B cell (primary cell): ENCODE measurements around the gene ZNF771. TPM values are rescaled to one million over a fixed set of nuclear protein-coding genes. Genes with fewer than 3 reads are reported as not detected.

ENCODE experiments used
- ATAC-seq: fragments of 200-7000 bp; cut with Tn5 transposase; one replicate; pipeline ENCODE4 v1.10.0; 2021; ENCODE audit warnings: low read depth, mild to moderate bottlenecking, moderate number of reproducible peaks, moderate library complexity
- CTCF ChIA-PET: fragments of 350-600 bp; sonication (Branson Sonifier 250); formaldehyde crosslinking; loops from one replicate; lab custom pipeline; 2021; ENCODE audit warnings: antibody characterized with exemption, inconsistent platforms; lab: Charles Lee
- POLR2A ChIA-PET: fragments of 350-600 bp; sonication (Branson Sonifier 250); formaldehyde crosslinking; loops from one replicate; lab custom pipeline; 2021; ENCODE audit warnings: antibody characterized with exemption; lab: Charles Lee
- DNase-seq: peaks from one replicate; pipeline ENCODE4 v3.0.0; 2013
- H2AFZ ChIP-seq: 2 replicates; pipeline ENCODE4 v1.6.1; 2012; ENCODE audit warnings: mild to moderate bottlenecking, low read depth, low read length; ENCODE audit not compliant: insufficient read depth, poor library complexity, severe bottlenecking
- H3K27ac ChIP-seq, 2 donors: 1 replicate in 1 of 2; 2 replicates in 1 of 2; pipeline ENCODE4 v1.5.1; 2012 to 2013; ENCODE audit warnings: low read length in 2 of 2, mild to moderate bottlenecking in 2 of 2, moderate library complexity in 1 of 2
- H3K27me3 ChIP-seq, 4 experiments: fragments of 200-600 bp in 1 of 4; sonication (generic) in 1 of 4; replicated peaks in 1 of 4; 1 replicate in 2 of 4; 2 replicates in 2 of 4; pipeline versions ENCODE4 v1.6.1 to v1.7.0; 2013 to 2016; ENCODE audit warnings: low read length in 3 of 4, mild to moderate bottlenecking in 2 of 4, mixed read lengths in 1 of 4, moderate library complexity in 1 of 4; ENCODE audit not compliant: insufficient read depth in 4 of 4, control insufficient read depth in 3 of 4; ENCODE audit errors: control extremely low read depth in 1 of 4
- H3K36me3 ChIP-seq, 2 experiments: replicated peaks in 1 of 2; 1 replicate in 1 of 2; 2 replicates in 1 of 2; pipeline versions ENCODE4 v1.6.1 to v1.7.1; 2013; ENCODE audit warnings: low read length in 1 of 2; ENCODE audit not compliant: insufficient read depth in 2 of 2, control insufficient read depth in 1 of 2; ENCODE audit errors: control extremely low read depth in 1 of 2, extremely low read depth in 1 of 2
- H3K4me1 ChIP-seq, 2 donors: fragments of 200-600 bp in 1 of 2; sonication (generic) in 1 of 2; 1 replicate in 1 of 2; 2 replicates in 1 of 2; pipeline versions ENCODE4 v1.5.1 to v1.6.1; 2013 to 2017; ENCODE audit warnings: low read length in 2 of 2; ENCODE audit not compliant: control insufficient read depth in 2 of 2, insufficient read depth in 2 of 2
- H3K4me2 ChIP-seq: replicated peaks from 2 replicates; pipeline ENCODE3; 2012; ENCODE audit warnings: mild to moderate bottlenecking, low read depth, low read length; ENCODE audit not compliant: poor library complexity, severe bottlenecking
- H3K4me3 ChIP-seq, 5 experiments: fragments of 200-600 bp in 1 of 5; sonication (generic) in 1 of 5; 1 replicate in 3 of 5; 2 replicates in 2 of 5; pipeline versions ENCODE4 v1.5.1 to v1.7.0; 2011 to 2016; ENCODE audit warnings: low read length in 4 of 5, mild to moderate bottlenecking in 4 of 5, low read depth in 2 of 5, control low read depth in 1 of 5, moderate library complexity in 1 of 5; ENCODE audit not compliant: insufficient read depth in 1 of 5; ENCODE audit errors: control extremely low read depth in 1 of 5, extremely low read depth in 1 of 5
- H3K79me2 ChIP-seq: fragments of 200-600 bp; sonication (generic); one replicate; pipeline ENCODE4 v1.6.0; 2016; ENCODE audit warnings: low read length; ENCODE audit not compliant: control insufficient read depth, insufficient read depth
- H3K9ac ChIP-seq: fragments of 200-600 bp; sonication (generic); 2 replicates; pipeline ENCODE4 v1.6.1; 2017; ENCODE audit warnings: mild to moderate bottlenecking, low read length, moderate library complexity
- H3K9me3 ChIP-seq, 3 donors: one replicate each; pipeline versions ENCODE4 v1.6.1 to v1.7.1; 2013; ENCODE audit warnings: low read length in 2 of 3; ENCODE audit not compliant: control insufficient read depth in 2 of 3, insufficient read depth in 1 of 3; ENCODE audit errors: control extremely low read depth in 1 of 3
- H4K20me1 ChIP-seq: 2 replicates; pipeline ENCODE4 v1.6.0; 2012; ENCODE audit warnings: mild to moderate bottlenecking, low read length; ENCODE audit not compliant: insufficient read depth, control insufficient read depth, poor library complexity, severe bottlenecking
- H3K27ac Mint-ChIP-seq: one replicate; pipeline ENCODE4 v1.8.0; 2021; ENCODE audit warnings: mixed read lengths
- H3K27me3 Mint-ChIP-seq: one replicate; pipeline ENCODE4 v1.8.0; 2021; ENCODE audit warnings: mixed read lengths
- H3K4me1 Mint-ChIP-seq: one replicate; pipeline ENCODE4 v1.8.0; 2021; ENCODE audit warnings: mixed read lengths
- H3K4me3 Mint-ChIP-seq: one replicate; pipeline ENCODE4 v1.8.0; 2021; ENCODE audit warnings: mixed read lengths
- H3K9me3 Mint-ChIP-seq: one replicate; pipeline ENCODE4 v1.8.0; 2022; ENCODE audit warnings: mixed read lengths; ENCODE audit not compliant: insufficient read depth
- EZH2 ChIP-seq: IDR thresholded peaks from 2 replicates; pipeline ENCODE4 v1.6.1; 2012; ENCODE audit warnings: borderline replicate concordance, low read depth, mild to moderate bottlenecking, moderate library complexity, low read length; ENCODE audit not compliant: insufficient read depth, poor library complexity, severe bottlenecking
- WGBS: methylation state at CpG from one replicate; pipeline ENCODE4 v1.1.5; 2013; ENCODE audit warnings: missing lambda C conversion rate; ENCODE audit not compliant: insufficient coverage; 5-methylcytosine and 5-hydroxymethylcytosine counted together
- intact Hi-C: fragments of 100-400 bp; cut with micrococcal nuclease; formaldehyde crosslinking; loops from one replicate; pipeline ENCODE4 v1.10.0; 2022
- polyA plus RNA-seq: library from polyadenylated mRNA; depleted of rRNA; stranded (reverse); fragments of >200 nt; gene quantifications from 2 replicates; pipeline ENCODE4 v1.2.3, GENCODE V29; 2012
- total RNA-seq, 2 donors: library from RNA; stranded (reverse); fragments of 120-200 nt in 1 of 2; gene quantifications; 1 replicate in 1 of 2; 2 replicates in 1 of 2; pipeline versions ENCODE4 v1.2.3 to v1.2.4, GENCODE V29; 2013 to 2022
- TF ChIP-seq, protein P1 (sequence below): fragments of 200-600 bp; IDR thresholded peaks from one replicate; pipeline ENCODE4 v1.8.0; 2022; ENCODE audit warnings: antibody characterized with exemption, mild to moderate bottlenecking

The ZNF771 gene
- total and polyA plus RNA-seq, 2 donors (not counting 1 experiment from before 2014, with no cell fraction given) = 4.1 to 6.6 TPM

DNA sequence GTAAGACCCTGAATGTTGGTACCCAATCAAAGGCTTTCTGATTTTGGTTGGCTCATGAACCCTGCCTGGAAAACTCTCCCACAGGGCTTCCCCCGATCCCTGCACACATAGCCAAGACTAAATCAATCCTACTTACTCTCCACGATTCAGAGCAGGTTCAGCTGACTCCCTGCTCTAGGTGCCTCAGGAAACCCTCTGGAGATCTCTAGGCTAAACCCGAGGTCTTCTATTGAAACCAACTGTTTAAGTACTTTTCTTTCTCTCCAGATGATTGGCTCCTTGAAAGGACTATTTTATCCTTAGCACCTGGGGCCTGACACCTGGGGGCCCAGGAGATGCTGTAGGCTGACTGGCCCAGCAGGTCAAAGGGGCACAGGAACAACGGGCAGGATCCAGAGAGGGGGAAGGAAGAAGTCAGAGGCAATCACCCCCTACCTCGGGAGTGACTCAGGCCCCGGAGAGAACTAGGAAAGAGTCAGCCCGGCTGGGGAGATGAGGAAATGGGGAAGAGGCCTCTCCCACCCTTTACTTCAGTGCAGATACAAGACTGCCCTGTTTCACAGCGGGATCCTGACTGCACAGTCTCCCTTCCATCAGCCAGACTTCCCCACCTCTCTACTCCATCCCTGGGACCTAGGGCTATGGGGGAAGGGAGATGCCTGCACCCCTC, 39.1 kb upstream of the ZNF771 start:
- Histone ChIP-seq H3K4me1 (peaks cover 25 to 35% of the 10 kb centered on the region in 2 donors), H3K9me3 (no peaks in the 10 kb centered on the region), H3K27me3 (no peaks in the 10 kb centered on the region), H3K4me3 (peak overlapping the region; percentile 46 to 77 (median 70)), H4K20me1 (peaks cover 50% of the 10 kb centered on the region), H2AFZ (no peak overlapping the region), H3K9ac (peak overlapping the region; percentile 74), H3K27ac (peak overlapping the region in 1 of 2 donors; percentile 65), H3K79me2 (peaks cover 61% of the 10 kb centered on the region), H3K4me2 (peak overlapping the region; percentile 93), H3K36me3 (peaks cover 0 to 21% of the 10 kb centered on the region in 2 experiments)
- Mint-ChIP-seq H3K27ac (peak overlapping the region; percentile 72), H3K4me3 (peak overlapping the region; percentile 83), H3K27me3 (no peaks in the 10 kb centered on the region), H3K4me1 (peaks cover 48% of the 10 kb centered on the region), H3K9me3 (no peaks in the 10 kb centered on the region)
- POLR2A ChIA-PET = interaction anchor here (1.3 kb wide), 1 partner anchor 12 kb away, joined by 4 read pairs; no protein-coding TSS in a partner anchor
- peak; percentile 17 for DNase-seq
- ATAC-seq = no peak
- 29% methylated on average over 4 of the region's 8 CpGs for WGBS
- intact Hi-C loops = no loop called here
- no peak for TF ChIP-seq EZH2
- TF ChIP-seq, protein P1, sequence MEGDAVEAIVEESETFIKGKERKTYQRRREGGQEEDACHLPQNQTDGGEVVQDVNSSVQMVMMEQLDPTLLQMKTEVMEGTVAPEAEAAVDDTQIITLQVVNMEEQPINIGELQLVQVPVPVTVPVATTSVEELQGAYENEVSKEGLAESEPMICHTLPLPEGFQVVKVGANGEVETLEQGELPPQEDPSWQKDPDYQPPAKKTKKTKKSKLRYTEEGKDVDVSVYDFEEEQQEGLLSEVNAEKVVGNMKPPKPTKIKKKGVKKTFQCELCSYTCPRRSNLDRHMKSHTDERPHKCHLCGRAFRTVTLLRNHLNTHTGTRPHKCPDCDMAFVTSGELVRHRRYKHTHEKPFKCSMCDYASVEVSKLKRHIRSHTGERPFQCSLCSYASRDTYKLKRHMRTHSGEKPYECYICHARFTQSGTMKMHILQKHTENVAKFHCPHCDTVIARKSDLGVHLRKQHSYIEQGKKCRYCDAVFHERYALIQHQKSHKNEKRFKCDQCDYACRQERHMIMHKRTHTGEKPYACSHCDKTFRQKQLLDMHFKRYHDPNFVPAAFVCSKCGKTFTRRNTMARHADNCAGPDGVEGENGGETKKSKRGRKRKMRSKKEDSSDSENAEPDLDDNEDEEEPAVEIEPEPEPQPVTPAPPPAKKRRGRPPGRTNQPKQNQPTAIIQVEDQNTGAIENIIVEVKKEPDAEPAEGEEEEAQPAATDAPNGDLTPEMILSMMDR = no peak
- CTCF ChIA-PET = interaction anchor here (0.8 to 1.2 kb wide), 2 partner anchors 12 to 41 kb away, joined by 4 read pairs; no protein-coding TSS in a partner anchor

DNA sequence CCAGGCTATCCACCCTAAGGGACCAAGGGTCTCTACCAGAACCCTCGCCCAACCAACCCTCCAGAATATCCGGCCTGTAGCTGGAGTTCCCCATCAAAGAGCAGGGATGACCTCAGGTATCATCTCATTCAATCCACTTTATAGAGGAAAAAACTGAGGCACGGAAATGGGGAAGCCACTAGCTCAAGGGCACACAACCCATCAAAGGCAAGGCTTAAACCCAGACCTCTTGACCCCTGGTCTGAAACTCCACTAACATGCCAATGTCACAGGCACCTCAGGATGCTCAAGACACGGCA, 38.7 kb upstream of the ZNF771 start:
- ChIA-PET POLR2A (interaction anchor here (1.0 to 1.3 kb wide), 2 partner anchors 12 to 26 kb away, joined by 3 to 4 read pairs; partner anchors contain the start of gene ZNF48), CTCF (interaction anchor here (0.8 to 1.2 kb wide), 2 partner anchors 12 to 41 kb away, joined by 4 read pairs; no protein-coding TSS in a partner anchor)
- Histone ChIP-seq H3K4me3 (peak overlapping the region; percentile 46 to 77 (median 70)), H3K27me3 (no peaks in the 10 kb centered on the region), H3K9me3 (no peaks in the 10 kb centered on the region), H3K4me1 (peaks cover 25 to 35% of the 10 kb centered on the region in 2 donors), H4K20me1 (peaks cover 50% of the 10 kb centered on the region), H3K79me2 (peaks cover 56% of the 10 kb centered on the region), H3K36me3 (peaks cover 0 to 16% of the 10 kb centered on the region in 2 experiments), H3K9ac (peak overlapping the region; percentile 74), H2AFZ (peak overlapping the region; percentile 55), H3K4me2 (peak overlapping the region; percentile 93), H3K27ac (peak overlapping the region in 1 of 2 donors; percentile 65)
- intact Hi-C loops = no loop called here
- ATAC-seq (no peak), DNase-seq (no peak)
- no peak for TF ChIP-seq EZH2
- TF ChIP-seq, protein P1 = no peak
- H3K27me3 Mint-ChIP-seq = no peaks in the 10 kb centered on the region
- peak overlapping the region; percentile 72 for H3K27ac Mint-ChIP-seq
- WGBS = 11% methylated on average over 3 of the region's 4 CpGs
- peak overlapping the region; percentile 83 for H3K4me3 Mint-ChIP-seq
- peaks cover 48% of the 10 kb centered on the region for H3K4me1 Mint-ChIP-seq
- no peaks in the 10 kb centered on the region for H3K9me3 Mint-ChIP-seq
